Neural progenitor cell (in vitro differentiated cells): ENCODE results near the gene ASH1L.
"Not testable (repeated sequence)": the region's sequence is repeated elsewhere in the genome, so short reads cannot be mapped to it uniquely, and the experiment has no call there.

Experiments used
- EZH2 ChIP-seq: fragments of 200-600 bp; sonication (generic); IDR thresholded peaks from 2 replicates; pipeline ENCODE4 v1.6.1; 2017; ENCODE audit warnings: antibody characterized with exemption, mild to moderate bottlenecking, moderate library complexity
- TF ChIP-seq, protein P1 (sequence below): fragments of 200-600 bp; sonication (generic); IDR thresholded peaks from 2 replicates; pipeline ENCODE4 v1.5.1; 2017; ENCODE audit warnings: antibody characterized with exemption, mild to moderate bottlenecking

DNA sequence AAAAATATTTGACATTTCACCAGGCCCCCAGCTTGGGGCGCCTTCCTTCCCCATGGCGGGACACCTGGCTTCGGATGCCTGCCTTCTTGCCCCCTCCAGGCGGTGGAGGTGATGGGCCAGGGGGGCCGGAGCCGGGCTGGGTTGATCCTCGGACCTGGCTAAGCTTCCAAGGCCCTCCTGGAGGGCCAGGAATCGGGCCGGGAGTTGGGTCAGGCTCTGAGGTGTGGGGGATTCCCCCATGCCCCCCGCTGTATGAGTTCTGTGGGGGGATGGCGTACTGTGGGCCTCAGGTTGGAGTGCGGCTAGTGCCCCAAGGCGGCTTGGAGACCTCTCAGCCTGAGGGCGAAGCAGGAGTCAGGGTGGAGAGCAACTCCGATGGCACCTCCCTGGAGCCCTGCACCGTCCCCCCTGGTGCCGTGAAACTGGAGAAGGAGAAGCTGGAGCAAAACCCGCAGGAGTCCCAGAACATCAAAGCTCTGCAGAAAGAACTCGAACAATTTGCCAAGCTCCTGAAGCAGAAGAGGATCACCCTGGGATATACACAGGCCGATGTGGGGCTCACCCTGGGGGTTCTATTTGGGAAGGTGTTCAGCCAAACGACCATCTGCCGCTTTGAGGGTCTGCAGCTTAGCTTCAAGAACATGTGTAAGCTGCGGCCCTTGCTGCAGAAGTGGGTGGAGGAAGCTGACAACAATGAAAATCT, 129.3 kb downstream of the ASH1L start:
- TF ChIP-seq, protein P1, sequence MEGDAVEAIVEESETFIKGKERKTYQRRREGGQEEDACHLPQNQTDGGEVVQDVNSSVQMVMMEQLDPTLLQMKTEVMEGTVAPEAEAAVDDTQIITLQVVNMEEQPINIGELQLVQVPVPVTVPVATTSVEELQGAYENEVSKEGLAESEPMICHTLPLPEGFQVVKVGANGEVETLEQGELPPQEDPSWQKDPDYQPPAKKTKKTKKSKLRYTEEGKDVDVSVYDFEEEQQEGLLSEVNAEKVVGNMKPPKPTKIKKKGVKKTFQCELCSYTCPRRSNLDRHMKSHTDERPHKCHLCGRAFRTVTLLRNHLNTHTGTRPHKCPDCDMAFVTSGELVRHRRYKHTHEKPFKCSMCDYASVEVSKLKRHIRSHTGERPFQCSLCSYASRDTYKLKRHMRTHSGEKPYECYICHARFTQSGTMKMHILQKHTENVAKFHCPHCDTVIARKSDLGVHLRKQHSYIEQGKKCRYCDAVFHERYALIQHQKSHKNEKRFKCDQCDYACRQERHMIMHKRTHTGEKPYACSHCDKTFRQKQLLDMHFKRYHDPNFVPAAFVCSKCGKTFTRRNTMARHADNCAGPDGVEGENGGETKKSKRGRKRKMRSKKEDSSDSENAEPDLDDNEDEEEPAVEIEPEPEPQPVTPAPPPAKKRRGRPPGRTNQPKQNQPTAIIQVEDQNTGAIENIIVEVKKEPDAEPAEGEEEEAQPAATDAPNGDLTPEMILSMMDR = not testable (repeated sequence)
- TF ChIP-seq EZH2 = not testable (repeated sequence)
